ENCODE results near the gene FXYD2. TPM values are rescaled to one million over a fixed set of nuclear protein-coding genes. Genes with fewer than 3 reads are reported as not detected.
A peak's percentile ranks its signal among the peaks of the same experiment; 100 is the strongest.

FXYD2 gene
- total and polyA plus RNA-seq, 2 of the 8 experiments (the other 6 are each of a cell fraction or from before 2014, with no cell fraction given) = 0.89 to 1.1 TPM

GRCh38 chr11:117814766-117815261, 9.7 kb downstream of the FXYD2 start:
- TF ChIP-seq BCL11A (IDR thresholded peaks at IDR 0.05; ENCODE audit: low read depth in 2 of 2, low read length in 2 of 2) (no peak), KDM5A (IDR thresholded peaks at IDR 0.05; ENCODE audit: low read length) (no peak), SP4 (IDR thresholded peaks at IDR 0.05; ENCODE audit: low read length) (no peak), TAF7 (optimal IDR thresholded peaks at IDR 0.05; ENCODE audit: borderline replicate concordance, low read depth, low read length) (no peak), JUN (IDR thresholded peaks at IDR 0.05; ENCODE audit: low read depth, low read length) (no peak), GABPA (IDR thresholded peaks at IDR 0.05; ENCODE audit: borderline replicate concordance, insufficient read depth, low read length) (no peak), SIN3A (conservative IDR thresholded peaks at IDR 0.05 in 1 of 2, IDR thresholded peaks at IDR 0.05 in 1 of 2; ENCODE audit: low read depth in 1 of 2, low read length in 2 of 2) (no peak), TEAD4 (IDR thresholded peaks at IDR 0.05; ENCODE audit: low read depth, low read length) (no peak), EP300 (IDR thresholded peaks at IDR 0.05; ENCODE audit: borderline replicate concordance in 1 of 2, low read depth in 2 of 2, low read length in 2 of 2) (no peak), SIRT6 (IDR thresholded peaks at IDR 0.05; ENCODE audit: low read length) (no peak)
- Histone ChIP-seq H3K4me2 (ENCODE audit: insufficient read depth in 1 of 2, low read depth in 2 of 2, low read length in 2 of 2) (no peak overlapping the region; a peak in 1 of 4 replicates), H3K79me1 (ENCODE audit: low read depth, low read length) (no peaks in the 10 kb centered on the region), H4K5ac (ENCODE audit: insufficient read length, low read depth, low read length) (no peak overlapping the region), H3K36me3 (ENCODE audit: control insufficient read depth in 2 of 4, insufficient read depth in 4 of 4, low read length in 3 of 4) (no peaks in the 10 kb centered on the region; a peak in 1 of 8 replicates), H3K27me3 (replicated peaks in 1 of 4; ENCODE audit: control insufficient read depth in 3 of 4, extremely low read depth in 1 of 4, insufficient read depth in 3 of 4, low read length in 3 of 4) (no peaks in the 10 kb centered on the region; a peak in 1 of 7 replicates), H3K56ac (replicated peaks; ENCODE audit: insufficient read length, low read depth, low read length) (no peak overlapping the region), H3K23ac (ENCODE audit: insufficient read length) (no peak overlapping the region), H3K9ac (replicated peaks in 1 of 4; ENCODE audit: extremely low read depth in 1 of 4, low read depth in 3 of 4, low read length in 3 of 4) (no peak overlapping the region), H4K8ac (ENCODE audit: extremely low read depth, insufficient read depth, low read length) (no peak overlapping the region; the same call in 1 of the 2 replicates), H3K79me2 (ENCODE audit: control insufficient read depth in 1 of 2, insufficient read depth in 2 of 2, low read length in 2 of 2) (no peaks in the 10 kb centered on the region), H4K91ac (replicated peaks; ENCODE audit: insufficient read length, low read length) (no peak overlapping the region), H2BK12ac (ENCODE audit: low read depth, low read length) (no peak overlapping the region), H3K14ac (ENCODE audit: insufficient read length) (no peak overlapping the region), H4K20me1 (replicated peaks in 1 of 2; ENCODE audit: control insufficient read depth in 1 of 2, insufficient read depth in 2 of 2, low read length in 2 of 2) (peaks cover 0 to 1% of the 10 kb centered on the region in 2 experiments), H2AFZ (ENCODE audit: low read length) (no peak overlapping the region), H2BK20ac (ENCODE audit: low read length) (0 out of 2 replicates have a peak overlapping the region, but pooled peaks have one; percentile 66), H2BK120ac (replicated peaks; ENCODE audit: low read depth, low read length) (no peak overlapping the region), H2AK5ac (ENCODE audit: low read depth, low read length) (no peak overlapping the region), H3K9me3 (ENCODE audit: insufficient read depth in 2 of 2, low read depth in 1 of 2, low read length in 1 of 2) (no peaks in the 10 kb centered on the region), H3K23me2 (ENCODE audit: low read depth, low read length) (peaks cover 1% of the 10 kb centered on the region; the same call in 1 of the 2 replicates), H3K27ac (ENCODE audit: low read depth, low read length) (no peak overlapping the region), H3K4ac (replicated peaks; ENCODE audit: insufficient read length, low read depth, low read length) (no peak overlapping the region), H3K4me3 (ENCODE audit: extremely low read depth in 1 of 4, insufficient read depth in 2 of 4, low read depth in 3 of 4, low read length in 4 of 4) (no peak overlapping the region), H3K18ac (ENCODE audit: extremely low read depth, low read length) (no peak overlapping the region; the same call in 1 of the 2 replicates), H3K4me1 (replicated peaks in 1 of 4; ENCODE audit: control insufficient read depth in 3 of 4, insufficient read depth in 4 of 4, low read length in 3 of 4) (peaks cover 0 to 25% (median 15%) of the 10 kb centered on the region in 4 experiments; a peak in 6 of 7 replicates), H2BK15ac (ENCODE audit: low read length) (no peak overlapping the region), H2BK5ac (ENCODE audit: low read depth, low read length) (no peak overlapping the region; the same call in 1 of the 2 replicates)
- CTCF ChIA-PET (ENCODE audit: partially characterized antibody) = interaction anchor here (0.8 to 9.7 kb wide), 14 partner anchors 7 to 388 kb away, joined by 3 to 163 read pairs (median 8); partner anchors contain the start of gene FXYD2
- no peak for FAIRE-seq
- WGBS, 2 experiments (ENCODE audit: extremely low coverage in 1 of 2, insufficient coverage in 1 of 2, insufficient read length in 1 of 2, insufficient replicate concordance in 2 of 2, low coverage in 1 of 2, low lambda C conversion rate in 2 of 2, missing lambda C conversion rate in 1 of 2) = 83% methylated on average over 14 of the region's 14 CpGs; no CpG with 5 or more reads in 1 of the 2 experiments
- no peak for DNase-seq (ENCODE audit: low read depth in 1 of 2, low spot score in 2 of 2)
- POLR2A ChIA-PET (ENCODE audit: partially characterized antibody) = no interaction called here
